SKM-1 (cell line): ENCODE data around the gene NKTR.

Experiments
- DNase-seq: peaks from one replicate; lab custom pipeline; 2025; ENCODE audit not compliant: unreplicated experiment; lab: John Stamatoyannopoulos, UW

Gene NKTR

DNA sequence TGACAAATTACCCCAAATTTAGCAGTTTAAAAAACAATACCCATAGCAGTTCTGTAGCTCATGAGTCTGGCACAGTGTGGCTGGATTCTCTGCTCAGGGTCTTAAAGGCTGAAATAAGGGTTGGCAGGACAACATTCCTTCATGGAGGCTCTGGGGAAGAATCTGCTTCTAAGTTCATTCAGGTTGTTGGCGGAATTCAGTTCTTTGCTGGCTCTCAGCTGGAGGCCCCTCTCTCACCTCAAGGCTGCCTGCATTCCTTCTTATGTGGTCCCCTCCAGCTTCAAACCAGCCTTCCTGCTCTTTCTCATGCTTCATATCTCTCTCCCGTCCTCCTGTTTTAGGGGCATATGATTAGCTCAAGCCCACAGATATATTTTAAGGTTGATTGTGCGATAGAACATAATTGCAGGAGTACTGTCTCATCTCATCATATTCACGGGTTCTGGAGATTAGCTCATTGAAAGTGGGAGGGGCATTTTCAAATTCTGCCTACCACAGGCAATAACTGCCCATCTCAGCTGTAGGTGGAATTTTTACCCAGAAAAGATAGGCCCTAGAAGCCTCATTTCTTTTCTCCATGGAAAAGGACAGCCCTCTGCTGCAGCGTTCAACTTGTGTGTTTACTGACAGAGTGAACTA, 47.5 kb downstream of the NKTR start:
- no peak for DNase-seq

DNA sequence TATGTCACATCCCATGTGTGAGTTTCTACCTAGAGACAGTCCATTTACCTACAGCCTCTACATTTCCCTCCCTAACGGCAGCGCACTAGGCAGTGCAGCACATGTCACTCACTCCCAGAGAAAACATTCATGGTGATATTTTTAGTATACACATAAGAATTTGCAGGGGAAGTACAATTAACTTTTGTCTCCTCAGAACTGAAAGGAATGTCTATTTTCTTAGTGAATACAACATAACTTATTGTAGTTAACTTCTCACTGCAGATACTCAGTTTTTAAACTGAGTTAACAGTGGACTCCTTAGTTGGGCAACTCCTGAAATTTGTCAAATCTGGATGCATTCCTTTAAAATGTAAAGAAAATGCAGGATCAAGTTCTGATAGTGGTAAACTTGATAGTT, 48.5 kb downstream of the NKTR start:
- DNase-seq, result no peak

DNA sequence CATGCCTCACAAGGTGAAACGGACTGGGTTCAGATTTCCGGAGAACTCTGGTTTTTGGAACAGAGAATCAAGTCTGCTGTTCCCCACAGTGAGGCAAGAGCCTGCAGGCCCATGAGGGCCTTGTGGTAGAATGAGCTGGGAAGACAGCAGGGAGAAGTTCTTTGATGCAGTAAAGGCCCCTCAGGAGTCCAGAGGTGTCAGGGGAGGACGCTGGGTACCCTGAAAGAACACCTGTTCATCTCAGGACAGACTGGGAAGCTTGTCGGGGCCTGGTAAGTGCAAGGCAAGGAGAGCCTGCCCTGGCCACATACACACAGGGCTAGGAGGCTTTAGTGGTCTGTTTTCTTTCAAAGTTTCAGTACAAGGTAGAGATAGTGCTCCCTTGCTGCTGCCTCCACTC, 49.3 kb downstream of the NKTR start:
- no peak for DNase-seq

- DNase-seq, result no peak
Measured at GRCh38 chr3:42651248-42652091, 51.0 kb downstream of the NKTR start.

DNA sequence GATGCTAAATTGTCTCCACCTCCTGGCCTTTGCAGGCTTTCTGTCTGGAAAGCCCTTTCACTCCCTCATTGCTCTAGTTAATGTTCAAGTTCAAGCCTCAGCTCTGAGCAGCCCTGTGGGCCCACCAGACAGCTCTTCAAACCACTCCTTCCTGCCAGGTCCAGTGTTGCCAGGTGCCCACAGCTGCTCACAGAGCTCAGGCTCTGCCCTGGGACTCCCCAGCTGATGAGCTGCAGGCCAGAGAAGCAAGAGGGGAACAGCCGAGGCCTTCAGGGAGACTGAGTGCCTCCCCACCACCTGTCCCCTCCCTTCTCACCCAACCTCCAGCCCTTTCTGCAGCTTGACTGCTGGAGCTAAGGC, 51.7 kb downstream of the NKTR start:
- no peak for DNase-seq

- DNase-seq, result peak; percentile 83
Measured at GRCh38 chr3:42652611-42653302, 52.3 kb downstream of the NKTR start.

- no peak for DNase-seq
Measured at GRCh38 chr3:42653303-42653559, 52.7 kb downstream of the NKTR start.

- DNase-seq, result no peak
Measured at GRCh38 chr3:42653560-42654330, 53.3 kb downstream of the NKTR start, which contains the start of gene ZBTB47. Gene ZBTB47 (plus strand): TSS chr3:42653697. CDS start chr3:42658356, 4,659 bp downstream.

- DNase-seq, result no peak
Measured at GRCh38 chr3:42654331-42655201, 54.1 kb downstream of the NKTR start.

DNA sequence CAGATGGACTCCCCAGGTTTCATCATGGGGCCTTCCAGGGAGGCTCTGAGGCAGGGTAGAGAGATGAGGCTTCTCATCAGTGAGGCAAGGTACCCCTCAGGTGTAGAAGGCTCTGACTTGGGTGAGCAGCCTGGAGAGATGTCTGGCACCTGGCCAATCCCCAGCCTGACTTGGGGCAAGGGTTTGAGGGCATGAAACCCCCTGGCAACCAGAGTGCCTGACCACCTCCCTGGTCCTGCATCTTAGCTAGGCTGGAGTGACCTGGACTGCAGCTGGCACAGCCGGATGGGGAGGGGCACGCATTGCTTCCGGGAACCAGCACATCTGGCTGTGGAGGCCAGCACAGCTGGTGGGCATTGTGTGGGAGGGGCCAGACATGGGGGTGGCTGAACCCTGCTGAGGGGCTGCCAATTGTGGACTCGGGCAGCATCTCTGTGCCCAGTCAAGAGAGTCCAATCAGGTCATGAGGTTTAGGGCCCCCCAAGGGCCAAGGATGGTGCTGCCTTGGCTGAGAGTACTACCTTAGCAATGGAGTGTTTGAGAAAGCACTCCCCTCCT, 54.9 kb downstream of the NKTR start:
- no peak for DNase-seq

- DNase-seq, result no peak
Measured at GRCh38 chr3:42655980-42656679, 55.6 kb downstream of the NKTR start.

DNA sequence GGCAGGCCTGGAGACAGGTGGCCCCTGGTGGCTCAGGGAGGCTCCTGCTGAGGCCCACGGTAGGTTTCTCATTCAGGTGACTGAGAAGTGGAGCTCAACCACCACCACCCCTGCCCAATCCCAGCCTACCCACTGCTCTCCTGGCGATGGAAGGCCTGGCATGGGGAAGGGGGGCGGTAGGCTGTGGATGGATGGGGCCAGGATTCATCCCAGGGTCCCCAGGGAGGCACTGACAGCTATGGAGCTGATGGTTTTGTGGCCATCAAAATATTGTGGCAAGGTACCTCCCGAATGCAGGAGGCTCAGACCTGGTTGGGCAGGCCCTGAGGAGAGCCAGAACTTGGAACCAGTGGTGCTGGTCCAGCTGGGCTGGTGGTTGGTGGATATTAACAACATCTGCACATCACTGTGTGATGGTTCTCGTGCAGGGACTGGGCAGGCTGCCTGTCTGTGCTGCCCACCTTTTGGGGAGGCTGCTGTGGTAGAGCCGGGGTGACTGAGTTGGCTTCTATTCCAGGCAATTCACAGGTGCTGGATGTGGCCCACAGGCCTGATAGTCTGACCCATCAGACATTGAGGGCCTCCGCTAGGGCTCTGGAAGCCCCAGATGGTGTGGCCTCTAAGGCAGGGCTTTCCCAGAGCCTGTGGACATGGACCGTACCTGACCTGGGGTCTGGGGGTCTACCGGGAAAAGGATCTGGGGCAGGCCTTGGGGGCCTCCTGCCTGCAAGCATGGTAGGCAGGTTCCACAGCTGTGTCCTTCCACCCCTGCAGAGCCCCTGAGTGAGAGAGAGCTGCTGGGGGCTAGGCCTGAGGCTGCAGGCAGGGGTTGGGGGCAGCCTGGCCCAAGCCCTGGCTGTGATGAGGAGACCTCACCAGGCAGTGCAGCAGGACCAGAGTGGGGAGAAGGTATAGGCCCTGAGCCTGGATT, 56.5 kb downstream of the NKTR start:
- DNase-seq, result no peak

GRCh38 chr3:42657675-42658074, 57.2 kb downstream of the NKTR start:
- DNase-seq, result no peak

- no peak for DNase-seq
Measured at GRCh38 chr3:42658091-42658770, 57.7 kb downstream of the NKTR start.

DNA sequence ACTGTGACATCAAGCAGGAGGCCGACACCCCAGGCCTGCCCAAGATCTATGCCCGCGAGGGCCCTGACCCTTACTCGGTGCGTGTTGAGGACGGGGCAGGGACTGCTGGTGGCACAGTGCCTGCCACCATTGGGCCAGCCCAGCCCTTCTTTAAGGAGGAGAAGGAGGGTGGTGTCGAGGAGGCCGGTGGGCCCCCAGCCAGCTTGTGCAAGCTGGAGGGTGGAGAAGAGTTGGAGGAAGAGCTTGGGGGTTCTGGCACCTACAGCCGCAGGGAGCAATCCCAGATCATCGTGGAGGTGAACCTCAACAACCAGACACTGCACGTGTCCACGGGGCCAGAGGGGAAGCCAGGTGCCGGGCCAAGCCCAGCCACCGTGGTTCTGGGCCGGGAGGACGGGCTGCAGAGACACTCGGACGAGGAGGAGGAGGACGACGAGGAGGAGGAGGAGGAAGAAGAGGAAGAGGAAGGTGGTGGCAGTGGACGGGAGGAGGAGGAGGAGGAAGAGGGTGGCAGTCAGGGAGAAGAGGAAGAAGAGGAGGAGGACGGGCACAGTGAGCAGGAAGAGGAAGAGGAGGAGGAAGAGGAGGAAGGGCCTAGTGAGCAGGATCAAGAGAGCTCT, 58.4 kb downstream of the NKTR start:
- DNase-seq, result peak; percentile 81

DNA sequence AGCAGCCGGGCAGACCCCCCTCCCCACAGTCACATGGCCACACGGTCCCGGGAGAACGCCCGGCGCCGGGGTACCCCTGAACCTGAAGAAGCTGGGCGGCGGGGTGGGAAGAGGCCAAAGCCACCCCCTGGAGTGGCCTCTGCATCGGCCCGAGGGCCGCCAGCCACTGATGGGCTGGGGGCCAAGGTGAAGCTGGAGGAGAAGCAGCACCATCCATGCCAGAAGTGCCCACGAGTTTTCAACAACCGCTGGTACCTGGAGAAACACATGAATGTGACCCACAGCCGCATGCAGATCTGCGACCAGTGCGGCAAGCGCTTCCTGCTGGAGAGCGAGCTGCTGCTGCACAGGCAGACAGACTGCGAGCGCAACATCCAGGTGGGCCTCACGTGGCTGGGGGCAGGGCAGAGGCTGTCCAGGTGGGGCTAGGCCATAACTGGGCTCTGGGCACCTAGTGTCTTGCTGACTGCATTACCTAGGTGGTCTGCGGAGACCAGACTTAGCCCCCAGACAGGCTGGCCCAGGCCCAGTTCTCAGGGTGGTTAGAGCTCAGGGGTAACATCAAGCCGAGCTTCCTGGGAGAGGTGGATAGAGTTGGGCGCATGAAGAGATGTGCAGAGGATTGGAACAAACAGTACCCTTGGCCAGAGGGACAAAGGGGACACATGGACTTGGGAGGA, 59.1 kb downstream of the NKTR start:
- no peak for DNase-seq

DNA sequence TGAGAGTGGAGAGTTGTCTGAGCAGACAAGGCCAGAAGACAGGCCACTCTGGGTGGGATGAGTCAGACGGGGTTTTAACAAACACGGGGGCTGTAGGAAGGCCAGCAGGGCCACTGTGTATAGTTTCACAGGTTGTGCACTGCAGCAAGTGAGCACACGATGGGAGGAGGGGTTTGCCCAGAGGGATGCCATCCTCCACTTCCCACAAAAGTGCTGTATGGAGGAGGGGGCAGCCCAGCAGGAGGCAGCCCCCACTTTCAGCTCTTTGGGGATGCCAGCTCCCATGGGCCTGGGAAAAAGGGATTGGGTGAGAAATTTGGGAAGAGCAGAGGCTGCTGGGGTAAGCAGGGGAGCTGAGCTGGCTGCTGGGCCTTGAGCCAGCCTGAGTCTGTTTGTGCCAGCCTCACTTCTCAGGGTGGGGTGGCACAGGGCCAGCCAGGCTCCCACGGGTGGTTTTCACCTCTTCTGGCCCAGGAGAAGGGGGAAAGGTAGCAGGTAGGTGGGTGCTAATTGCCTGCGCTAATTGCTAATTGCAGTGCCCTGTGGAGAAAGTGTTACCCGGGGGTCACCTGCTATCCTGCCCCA, 59.7 kb downstream of the NKTR start:
- no peak for DNase-seq
